HCT116 (cell line): Measurements from ENCODE around the gene KNL1. TPM values are rescaled to one million over a fixed set of nuclear protein-coding genes. Genes with fewer than 3 reads are reported as not detected.

Experiments used
- ATAC-seq: fragments of 200-7000 bp; cut with Tn5 transposase; 2 replicates; pipeline ENCODE4 v1.9.1; 2020; ENCODE audit warnings: mild to moderate bottlenecking, moderate library complexity
- BruUV-seq: library from RNA; stranded (reverse); fragments of 400-500 nt; replicated peaks from 2 replicates; lab custom pipeline; 2021; lab: Mats Ljungman, UMichigan
- CTCF ChIA-PET: fragments of 300-600 bp; sonication (Branson Sonifier 250); formaldehyde crosslinking; loops from one replicate; lab custom pipeline; 2021; ENCODE audit warnings: antibody characterized with exemption; lab: Charles Lee
- POLR2A ChIA-PET: fragments of 300-600, 350-600 bp; sonication (Branson Sonifier 250); formaldehyde crosslinking; loops from one replicate; lab custom pipeline; 2021; ENCODE audit warnings: antibody characterized with exemption; lab: Charles Lee
- RAD21 ChIA-PET, 2 experiments: fragments of 300-600 bp; sonication (Branson Sonifier 250); formaldehyde crosslinking; loops; one replicate each; lab custom pipeline; 2023; ENCODE audit warnings: low total read pairs in 2 of 2; ENCODE audit not compliant: uncharacterized antibody in 2 of 2, unreplicated experiment in 2 of 2, low non-redundant PET in 1 of 2; lab: Charles Lee
- DNase-seq: peaks from one replicate; pipeline ENCODE4 v3.0.0-alpha.2; 2010; ENCODE audit warnings: low read depth, low spot score
- H2AFZ ChIP-seq: fragments of 200-600 bp; shearing (Covaris generic), sonication (generic); 2 replicates; pipeline ENCODE4 v1.6.1; 2017; ENCODE audit warnings: low read depth, mixed run types, mixed read lengths, antibody characterized with exemption, low read length; ENCODE audit not compliant: poor library complexity, severe bottlenecking
- H3K27ac ChIP-seq: 2 replicates; pipeline ENCODE4 v1.5.1; 2012; ENCODE audit warnings: low read depth, low read length
- H3K27me3 ChIP-seq: fragments of 200-600 bp; sonication (generic); 2 replicates; pipeline ENCODE4 v1.6.1; 2016; ENCODE audit warnings: mixed run types, low read length, mixed read lengths; ENCODE audit not compliant: insufficient read depth
- H3K36me3 ChIP-seq, 2 experiments: fragments of 200-500 bp in 1 of 2; fragments of 200-600 bp in 1 of 2; sonication (Bioruptor generic) in 1 of 2; sonication (generic) in 1 of 2; 2 replicates each; pipeline versions ENCODE4 v1.5.1 to v1.6.1; 2014 to 2016; ENCODE audit warnings: low read length in 2 of 2, inconsistent platforms in 1 of 2, mixed read lengths in 1 of 2, mixed run types in 1 of 2; ENCODE audit not compliant: insufficient read depth in 2 of 2, control insufficient read depth in 1 of 2
- H3K4me1 ChIP-seq, 2 experiments: fragments of 200-600 bp in 1 of 2; sonication (generic) in 1 of 2; 2 replicates each; pipeline versions ENCODE4 v1.5.1 to v1.6.1; 2012 to 2017; ENCODE audit warnings: low read length in 2 of 2, inconsistent platforms in 1 of 2, mild to moderate bottlenecking in 1 of 2, mixed read lengths in 1 of 2, mixed run types in 1 of 2, moderate library complexity in 1 of 2; ENCODE audit not compliant: insufficient read depth in 2 of 2, control insufficient read depth in 1 of 2
- H3K4me2 ChIP-seq: fragments of 200-600 bp; sonication (generic); 2 replicates; pipeline ENCODE4 v1.6.1; 2017; ENCODE audit warnings: mixed run types, low read length, mixed read lengths
- H3K4me3 ChIP-seq, 2 experiments: fragments of 200-600 bp in 1 of 2; sonication (generic) in 1 of 2; replicated peaks in 1 of 2; 2 replicates each; pipeline ENCODE4 v1.5.1; 2011 to 2016; ENCODE audit warnings: low read length in 2 of 2, control low read depth in 1 of 2, low read depth in 1 of 2, mild to moderate bottlenecking in 1 of 2, mixed read lengths in 1 of 2, mixed run types in 1 of 2
- H3K79me2 ChIP-seq: fragments of 200-600 bp; sonication (generic); 2 replicates; pipeline ENCODE4 v1.6.1; 2017; ENCODE audit warnings: mild to moderate bottlenecking, mixed run types, low read length, moderate library complexity, mixed read lengths; ENCODE audit not compliant: insufficient read depth
- H3K9ac ChIP-seq: fragments of 200-600 bp; sonication (generic); 2 replicates; pipeline ENCODE4 v1.6.1; 2016; ENCODE audit warnings: low read length, mixed read lengths
- H3K9me2 ChIP-seq: fragments of 200-600 bp; sonication (generic), shearing (Covaris generic); 2 replicates; pipeline ENCODE4 v1.6.1; 2017; ENCODE audit warnings: mixed run types, mild to moderate bottlenecking, moderate library complexity; ENCODE audit not compliant: insufficient read depth
- H3K9me3 ChIP-seq, 2 experiments: fragments of 200-500 bp in 1 of 2; fragments of 200-600 bp in 1 of 2; sonication (Bioruptor generic) in 1 of 2; sonication (generic) in 1 of 2; 2 replicates each; pipeline ENCODE4 v1.6.1; 2014 to 2017; ENCODE audit warnings: low read length in 2 of 2, mixed read lengths in 2 of 2, inconsistent platforms in 1 of 2, low read depth in 1 of 2, mild to moderate bottlenecking in 1 of 2, mixed run types in 1 of 2, moderate library complexity in 1 of 2; ENCODE audit not compliant: control insufficient read depth in 1 of 2, insufficient read depth in 1 of 2
- H4K20me1 ChIP-seq: fragments of 200-600 bp; sonication (generic), shearing (Covaris generic); 2 replicates; pipeline ENCODE4 v1.6.1; 2017; ENCODE audit warnings: mixed run types, mild to moderate bottlenecking, moderate library complexity; ENCODE audit not compliant: insufficient read depth
- EGR1 ChIP-seq: IDR thresholded peaks from 2 replicates; pipeline ENCODE4 v1.6.1; 2012; ENCODE audit warnings: low read depth
- ELF1 ChIP-seq: IDR thresholded peaks from 2 replicates; pipeline ENCODE4 v1.6.1; 2012; ENCODE audit warnings: low read depth, borderline replicate concordance
- EZH2 ChIP-seq: fragments of 200-600 bp; sonication (generic); IDR thresholded peaks from 2 replicates; pipeline ENCODE4 v1.6.1; 2017; ENCODE audit warnings: antibody characterized with exemption, mixed run types
- EZH2phosphoT487 ChIP-seq: fragments of 200-600 bp; IDR thresholded peaks from 2 replicates; pipeline ENCODE4 v1.6.1; 2018; ENCODE audit warnings: antibody characterized with exemption, borderline replicate concordance
- FOSL1 ChIP-seq: IDR thresholded peaks from 2 replicates; pipeline ENCODE4 v1.6.1; 2012; ENCODE audit warnings: low read depth
- JUND ChIP-seq: IDR thresholded peaks from 2 replicates; pipeline ENCODE4 v1.6.1; 2012
- POLR2A ChIP-seq: IDR thresholded peaks from 2 replicates; pipeline ENCODE4 v1.7.0; 2011; ENCODE audit warnings: borderline replicate concordance; ENCODE audit not compliant: insufficient read depth, insufficient read length; ENCODE audit errors: extremely low read depth
- POLR2AphosphoS5 ChIP-seq: IDR thresholded peaks from 2 replicates; pipeline ENCODE4 v1.6.1; 2011; ENCODE audit warnings: mild to moderate bottlenecking, low read depth, low read length, moderate library complexity
- REST ChIP-seq: IDR thresholded peaks from 2 replicates; pipeline ENCODE4 v1.6.1; 2012; ENCODE audit warnings: low read depth
- SIN3A ChIP-seq: IDR thresholded peaks from 2 replicates; pipeline ENCODE4 v1.6.1; 2012; ENCODE audit warnings: low read depth
- SRF ChIP-seq: IDR thresholded peaks from 2 replicates; pipeline ENCODE4 v1.6.1; 2012; ENCODE audit warnings: low read depth
- YY1 ChIP-seq: IDR thresholded peaks from 2 replicates; pipeline ENCODE4 v1.6.1; 2011; ENCODE audit warnings: low read length, low read depth, moderate library complexity, mild to moderate bottlenecking; ENCODE audit not compliant: insufficient replicate concordance; ENCODE audit errors: extremely low read depth
- ZFX ChIP-seq: fragments of 450-650 bp; IDR thresholded peaks from 2 replicates; pipeline ENCODE4 v1.6.1; 2017
- ZNF274 ChIP-seq: fragments of 200-500 bp; sonication (Bioruptor generic); IDR thresholded peaks from 2 replicates; pipeline ENCODE4 v1.6.1; 2014; ENCODE audit warnings: mild to moderate bottlenecking, low read depth, low read length, inconsistent platforms
- intact Hi-C: fragments of 100-400 bp; cut with micrococcal nuclease; formaldehyde crosslinking; loops from 2 replicates; pipeline ENCODE4 v1.10.0; 2022
- total RNA-seq: library from RNA; stranded (reverse); gene quantifications from one replicate; pipeline ENCODE4 v1.2.1, GENCODE V29; 2021; ENCODE audit not compliant: unreplicated experiment
- TF ChIP-seq, protein P1 (sequence below): IDR thresholded peaks from 2 replicates; pipeline ENCODE4 v1.6.1; 2012
- TF ChIP-seq, protein P2 (sequence below): IDR thresholded peaks from 2 replicates; pipeline ENCODE4 v1.6.1; 2012
- TF ChIP-seq, protein P3 (sequence below), 3 experiments: fragments of 200-600 bp in 1 of 3; sonication (generic) in 1 of 3; IDR thresholded peaks in 2 of 3; conservative IDR thresholded peaks in 1 of 3; 2 replicates each; pipeline ENCODE4 v1.5.1; 2012 to 2017; ENCODE audit warnings: low read depth in 2 of 3, low read length in 2 of 3, antibody characterized with exemption in 1 of 3, borderline replicate concordance in 1 of 3, control low read depth in 1 of 3, mild to moderate bottlenecking in 1 of 3, mixed read lengths in 1 of 3, mixed run types in 1 of 3, moderate library complexity in 1 of 3; ENCODE audit not compliant: insufficient read depth in 1 of 3

The KNL1 gene
- total RNA-seq, 1 experiment from 2014 or later: 30.6 TPM

GRCh38 chr15:40558952-40559742 is 34.9 kb upstream of the KNL1 start:
- Histone ChIP-seq H3K4me2 (no peak overlapping the region), H3K27me3 (no peaks in the 10 kb centered on the region), H3K27ac (no peak overlapping the region), H3K79me2 (peaks cover 7% of the 10 kb centered on the region), H3K9me3 (no peaks in the 10 kb centered on the region), H3K4me3 (no peak overlapping the region), H2AFZ (no peak overlapping the region), H3K9ac (no peak overlapping the region), H4K20me1 (no peaks in the 10 kb centered on the region), H3K9me2 (no peaks in the 10 kb centered on the region), H3K4me1 (peaks cover 0 to 3% of the 10 kb centered on the region in 2 experiments; a peak in 2 of 4 replicates), H3K36me3 (peaks cover 3 to 12% of the 10 kb centered on the region in 2 experiments; a peak in 3 of 4 replicates)
- RAD21 ChIA-PET: no interaction called here
- intact Hi-C loops: no loop called here
- DNase-seq: no peak
- CTCF ChIA-PET: no interaction called here
- POLR2A ChIA-PET: interaction anchor here (0.5 kb wide), 1 partner anchor 483 kb away, joined by 3 read pairs; no protein-coding TSS in a partner anchor
- TF ChIP-seq SIN3A: no peak
- no peak for TF ChIP-seq ELF1
- no peak for TF ChIP-seq SRF
- TF ChIP-seq, protein P1, sequence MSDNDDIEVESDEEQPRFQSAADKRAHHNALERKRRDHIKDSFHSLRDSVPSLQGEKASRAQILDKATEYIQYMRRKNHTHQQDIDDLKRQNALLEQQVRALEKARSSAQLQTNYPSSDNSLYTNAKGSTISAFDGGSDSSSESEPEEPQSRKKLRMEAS: no peak
- no peak for TF ChIP-seq EZH2phosphoT487
- TF ChIP-seq FOSL1: no peak
- no peak for TF ChIP-seq JUND
- no peak for TF ChIP-seq EZH2
- no peak for TF ChIP-seq REST
- TF ChIP-seq YY1: no peak
- no peak for TF ChIP-seq EGR1
- TF ChIP-seq, protein P2, sequence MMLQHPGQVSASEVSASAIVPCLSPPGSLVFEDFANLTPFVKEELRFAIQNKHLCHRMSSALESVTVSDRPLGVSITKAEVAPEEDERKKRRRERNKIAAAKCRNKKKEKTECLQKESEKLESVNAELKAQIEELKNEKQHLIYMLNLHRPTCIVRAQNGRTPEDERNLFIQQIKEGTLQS: no peak
- no peak for TF ChIP-seq POLR2AphosphoS5
- TF ChIP-seq, protein P3, sequence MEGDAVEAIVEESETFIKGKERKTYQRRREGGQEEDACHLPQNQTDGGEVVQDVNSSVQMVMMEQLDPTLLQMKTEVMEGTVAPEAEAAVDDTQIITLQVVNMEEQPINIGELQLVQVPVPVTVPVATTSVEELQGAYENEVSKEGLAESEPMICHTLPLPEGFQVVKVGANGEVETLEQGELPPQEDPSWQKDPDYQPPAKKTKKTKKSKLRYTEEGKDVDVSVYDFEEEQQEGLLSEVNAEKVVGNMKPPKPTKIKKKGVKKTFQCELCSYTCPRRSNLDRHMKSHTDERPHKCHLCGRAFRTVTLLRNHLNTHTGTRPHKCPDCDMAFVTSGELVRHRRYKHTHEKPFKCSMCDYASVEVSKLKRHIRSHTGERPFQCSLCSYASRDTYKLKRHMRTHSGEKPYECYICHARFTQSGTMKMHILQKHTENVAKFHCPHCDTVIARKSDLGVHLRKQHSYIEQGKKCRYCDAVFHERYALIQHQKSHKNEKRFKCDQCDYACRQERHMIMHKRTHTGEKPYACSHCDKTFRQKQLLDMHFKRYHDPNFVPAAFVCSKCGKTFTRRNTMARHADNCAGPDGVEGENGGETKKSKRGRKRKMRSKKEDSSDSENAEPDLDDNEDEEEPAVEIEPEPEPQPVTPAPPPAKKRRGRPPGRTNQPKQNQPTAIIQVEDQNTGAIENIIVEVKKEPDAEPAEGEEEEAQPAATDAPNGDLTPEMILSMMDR (IDR thresholded peaks at IDR 0.05 in 2 of 3, conservative IDR thresholded peaks at IDR 0.05 in 1 of 3; ENCODE audit: borderline replicate concordance in 1 of 3, insufficient read depth in 1 of 3, low read depth in 2 of 3, low read length in 2 of 3): no peak
- TF ChIP-seq ZFX: no peak
- TF ChIP-seq POLR2A: no peak
- no peak for TF ChIP-seq ZNF274
- BruUV-seq: no TSS peak
- no peak for ATAC-seq
